ENCODE results near the gene ADAMTS4. TPM values are rescaled to one million over a fixed set of nuclear protein-coding genes. Genes with fewer than 3 reads are reported as not detected.

ADAMTS4 gene, protein sequence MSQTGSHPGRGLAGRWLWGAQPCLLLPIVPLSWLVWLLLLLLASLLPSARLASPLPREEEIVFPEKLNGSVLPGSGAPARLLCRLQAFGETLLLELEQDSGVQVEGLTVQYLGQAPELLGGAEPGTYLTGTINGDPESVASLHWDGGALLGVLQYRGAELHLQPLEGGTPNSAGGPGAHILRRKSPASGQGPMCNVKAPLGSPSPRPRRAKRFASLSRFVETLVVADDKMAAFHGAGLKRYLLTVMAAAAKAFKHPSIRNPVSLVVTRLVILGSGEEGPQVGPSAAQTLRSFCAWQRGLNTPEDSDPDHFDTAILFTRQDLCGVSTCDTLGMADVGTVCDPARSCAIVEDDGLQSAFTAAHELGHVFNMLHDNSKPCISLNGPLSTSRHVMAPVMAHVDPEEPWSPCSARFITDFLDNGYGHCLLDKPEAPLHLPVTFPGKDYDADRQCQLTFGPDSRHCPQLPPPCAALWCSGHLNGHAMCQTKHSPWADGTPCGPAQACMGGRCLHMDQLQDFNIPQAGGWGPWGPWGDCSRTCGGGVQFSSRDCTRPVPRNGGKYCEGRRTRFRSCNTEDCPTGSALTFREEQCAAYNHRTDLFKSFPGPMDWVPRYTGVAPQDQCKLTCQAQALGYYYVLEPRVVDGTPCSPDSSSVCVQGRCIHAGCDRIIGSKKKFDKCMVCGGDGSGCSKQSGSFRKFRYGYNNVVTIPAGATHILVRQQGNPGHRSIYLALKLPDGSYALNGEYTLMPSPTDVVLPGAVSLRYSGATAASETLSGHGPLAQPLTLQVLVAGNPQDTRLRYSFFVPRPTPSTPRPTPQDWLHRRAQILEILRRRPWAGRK
- 0.13 and 0.62 TPM in 2 replicates for polyA plus RNA-seq

DNA sequence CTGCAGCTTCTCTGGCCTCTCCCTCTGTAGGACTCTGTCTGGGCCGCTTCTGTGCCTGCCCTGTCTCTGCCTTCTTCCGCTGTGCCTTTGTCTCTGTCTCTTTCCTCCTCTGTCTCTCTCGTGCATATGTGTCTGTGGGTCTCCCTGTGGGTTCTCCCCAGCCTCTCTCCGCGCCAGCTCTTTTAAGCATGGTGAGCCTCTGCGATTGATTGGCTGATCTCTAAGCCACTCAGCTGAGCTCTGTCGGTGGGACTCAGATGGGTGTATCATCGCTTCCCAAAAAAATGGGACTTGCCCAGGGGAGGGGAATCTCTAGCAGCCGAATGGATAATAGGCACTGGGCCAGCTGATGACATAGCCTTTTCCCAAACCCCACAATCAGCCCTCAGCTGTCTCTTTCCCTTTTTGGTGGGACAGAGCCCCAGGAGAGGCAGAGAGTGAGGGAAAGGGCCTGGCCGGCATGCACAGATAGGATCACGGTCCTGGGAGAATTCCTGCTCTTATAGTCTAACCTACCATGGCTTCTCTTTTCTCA lies at the start of gene ADAMTS4:
TSS of gene ADAMTS4 (minus strand) at position 158 of the 535 bp plus-strand sequence. CDS start 427 bp downstream, outside the sequence.

DNA sequence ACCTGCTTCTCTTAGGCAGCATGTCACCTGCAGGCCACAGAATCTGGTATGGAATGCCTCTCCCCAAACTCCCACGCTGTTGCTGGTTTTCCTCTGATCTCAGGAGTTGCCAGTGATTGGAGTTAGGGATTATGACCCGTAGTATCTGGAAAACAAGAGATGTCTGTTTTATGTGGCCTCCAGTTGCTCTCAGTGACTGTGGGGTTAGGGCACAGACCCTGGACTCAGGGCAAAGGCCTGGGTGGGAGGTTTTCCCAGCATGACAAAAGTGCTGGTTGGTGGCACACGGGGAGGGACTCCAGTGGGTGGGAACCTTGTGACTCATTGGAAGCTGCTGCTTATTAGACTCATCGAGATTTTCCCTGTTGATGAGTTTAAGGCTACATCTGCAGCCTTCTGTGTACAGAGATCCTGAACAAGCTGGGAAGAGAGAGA lies 39.2 kb upstream of the ADAMTS4 start, which contains the start of gene NR1I3:
TSS of gene NR1I3 (minus strand) at position 165 of the 435 bp plus-strand sequence. CDS start 1,638 bp downstream, outside the sequence.

DNA sequence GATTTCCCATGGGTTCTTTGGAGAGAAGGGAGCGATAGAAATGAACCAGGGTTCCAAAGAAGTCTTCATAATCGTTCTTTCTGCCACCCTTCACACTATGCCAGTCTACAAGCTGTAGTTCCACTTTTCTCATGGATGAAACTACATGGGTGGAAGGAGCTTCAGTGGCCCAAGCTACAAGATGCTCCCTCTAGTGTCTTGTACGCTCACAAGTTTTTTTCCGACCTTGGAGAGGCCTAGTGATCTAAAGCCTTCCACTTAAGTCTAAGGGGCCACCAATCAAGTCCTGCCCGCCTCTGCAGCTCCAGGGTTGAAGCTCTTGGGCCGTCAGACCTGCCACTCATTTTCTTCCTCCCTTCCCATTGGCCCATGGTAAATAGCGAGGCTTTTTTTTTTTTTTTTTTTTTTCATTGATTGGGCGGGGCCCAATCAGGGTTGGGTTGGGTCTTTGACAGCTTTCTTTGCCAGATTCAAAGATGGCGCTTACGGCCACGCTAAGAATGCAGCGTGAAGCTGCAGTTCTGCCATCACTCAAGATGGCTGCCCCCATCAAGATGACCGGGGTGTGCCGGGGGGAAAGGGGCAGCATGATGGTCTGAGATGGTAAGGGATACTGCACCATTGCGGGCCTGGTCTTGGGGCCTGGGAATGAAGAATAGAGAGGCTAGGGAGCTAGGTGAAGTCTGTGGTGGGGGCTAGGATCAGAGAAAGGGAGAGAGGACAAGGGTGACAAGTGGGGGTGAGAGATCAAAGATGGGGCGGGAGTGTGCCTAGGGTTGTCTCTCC lies 26.9 kb upstream of the ADAMTS4 start, which contains the start of gene TOMM40L:
TSS of gene TOMM40L (plus strand) at position 527 of the 786 bp plus-strand sequence. CDS start 430 bp downstream, outside the sequence.

DNA sequence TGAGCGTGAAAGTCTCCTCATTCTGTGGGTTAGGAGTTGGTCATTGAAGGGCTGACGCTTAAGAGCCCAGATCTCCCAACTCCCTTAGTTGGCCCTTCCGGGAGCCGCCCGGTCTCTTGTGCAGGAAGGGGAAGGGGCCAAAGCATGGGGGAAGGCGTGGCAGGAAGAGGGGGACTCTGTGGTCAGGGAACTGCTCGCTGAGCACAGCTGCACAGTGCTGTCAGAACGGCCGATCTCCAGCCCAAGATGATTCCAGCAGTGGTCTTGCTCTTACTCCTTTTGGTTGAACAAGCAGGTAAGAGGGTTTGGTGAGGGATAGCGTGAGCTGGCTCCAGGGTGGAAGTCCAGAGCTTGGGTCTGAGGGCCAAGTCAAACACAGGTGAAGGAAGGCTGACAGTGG lies 16.2 kb upstream of the ADAMTS4 start, which contains the start of gene FCER1G:
TSS of gene FCER1G (plus strand) at position 220 of the 400 bp plus-strand sequence. CDS start at position 247, 27 bp downstream.

DNA sequence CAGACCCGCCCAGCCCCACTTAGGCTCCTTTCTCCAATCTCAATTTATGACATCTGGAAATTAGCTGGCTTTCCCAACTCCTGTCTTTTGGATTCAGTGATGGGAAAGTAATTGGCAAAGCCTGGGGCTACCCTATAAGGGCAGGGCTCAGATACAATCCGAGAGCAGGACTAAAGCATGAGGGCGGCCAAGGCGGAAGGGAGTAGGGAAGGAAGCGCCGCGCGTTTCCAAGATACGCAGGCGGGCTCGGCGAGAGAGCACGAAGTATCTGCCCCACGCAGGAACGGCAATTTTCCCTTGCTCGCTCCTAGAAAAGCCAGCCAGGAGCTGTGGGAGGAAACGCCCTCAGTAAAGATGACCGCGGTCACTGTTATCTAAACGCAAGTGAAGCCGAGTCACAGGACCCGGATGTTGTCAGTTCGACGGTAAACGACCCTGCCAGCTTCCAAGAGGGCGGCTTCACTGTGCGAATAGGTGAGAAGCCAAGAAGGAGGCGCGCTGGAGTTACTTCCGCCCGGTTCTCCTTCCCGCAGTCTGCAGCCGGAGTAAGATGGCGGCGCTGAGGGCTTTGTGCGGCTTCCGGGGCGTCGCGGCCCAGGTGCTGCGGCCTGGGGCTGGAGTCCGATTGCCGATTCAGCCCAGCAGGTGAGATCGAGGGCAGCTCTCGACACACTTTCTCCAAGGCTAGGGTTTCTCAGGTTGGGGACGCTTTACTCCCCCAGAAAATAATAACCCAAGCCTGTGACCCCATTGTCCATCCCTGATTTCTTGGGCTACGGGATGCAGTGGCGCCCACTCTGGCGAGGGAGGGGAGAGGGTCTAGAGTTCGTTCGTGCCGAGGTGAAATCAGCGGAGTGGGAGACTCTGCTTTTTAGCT lies 3.2 kb upstream of the ADAMTS4 start, which contains the start of gene NDUFS2:
TSS of gene NDUFS2 (plus strand) at position 532 of the 877 bp plus-strand sequence. CDS start at position 551, 19 bp downstream.

DNA sequence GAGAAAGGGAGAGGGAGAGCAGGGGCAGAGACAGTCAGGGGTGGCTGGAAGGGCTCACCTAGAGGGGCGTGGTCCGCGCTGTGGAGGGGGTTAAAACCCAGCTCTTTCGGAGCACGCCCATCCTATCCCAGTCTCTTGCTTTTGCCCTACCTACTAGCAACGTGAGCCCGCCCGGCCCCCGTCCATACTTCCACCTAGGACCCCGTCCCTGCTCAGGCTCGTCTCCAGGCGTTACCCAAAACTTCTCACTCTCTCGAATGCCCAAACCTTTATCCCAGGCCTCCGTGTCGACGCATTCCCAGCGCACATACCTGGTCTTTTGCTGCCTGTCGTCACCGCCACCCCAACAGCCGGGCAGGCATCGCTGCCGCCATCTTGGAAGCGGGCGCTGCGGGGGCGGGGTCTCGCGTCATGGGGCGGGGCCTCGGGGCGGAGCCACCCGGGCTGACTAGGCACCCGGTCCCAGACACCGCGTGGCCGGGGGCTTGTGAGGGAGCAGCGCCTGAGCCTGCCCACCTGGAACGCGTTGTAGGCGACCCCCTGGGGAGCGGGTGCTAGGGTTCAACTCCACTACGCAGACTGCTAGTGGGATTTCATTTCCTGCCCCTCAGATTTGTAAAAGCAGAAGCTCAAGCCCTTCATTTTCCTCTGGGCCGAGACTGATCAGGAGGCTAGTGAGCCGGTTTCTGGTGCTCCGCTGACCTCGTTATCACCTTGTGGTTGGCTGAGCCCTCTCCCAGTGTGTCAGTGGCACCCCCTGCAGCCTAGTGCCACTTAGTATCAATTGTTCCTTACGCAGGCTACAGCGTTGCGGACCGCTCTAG lies 21.5 kb downstream of the ADAMTS4 start, which contains the start of gene B4GALT3:
TSS of gene B4GALT3 (minus strand) at position 396 of the 824 bp plus-strand sequence. CDS start 1,447 bp downstream, outside the sequence.

DNA sequence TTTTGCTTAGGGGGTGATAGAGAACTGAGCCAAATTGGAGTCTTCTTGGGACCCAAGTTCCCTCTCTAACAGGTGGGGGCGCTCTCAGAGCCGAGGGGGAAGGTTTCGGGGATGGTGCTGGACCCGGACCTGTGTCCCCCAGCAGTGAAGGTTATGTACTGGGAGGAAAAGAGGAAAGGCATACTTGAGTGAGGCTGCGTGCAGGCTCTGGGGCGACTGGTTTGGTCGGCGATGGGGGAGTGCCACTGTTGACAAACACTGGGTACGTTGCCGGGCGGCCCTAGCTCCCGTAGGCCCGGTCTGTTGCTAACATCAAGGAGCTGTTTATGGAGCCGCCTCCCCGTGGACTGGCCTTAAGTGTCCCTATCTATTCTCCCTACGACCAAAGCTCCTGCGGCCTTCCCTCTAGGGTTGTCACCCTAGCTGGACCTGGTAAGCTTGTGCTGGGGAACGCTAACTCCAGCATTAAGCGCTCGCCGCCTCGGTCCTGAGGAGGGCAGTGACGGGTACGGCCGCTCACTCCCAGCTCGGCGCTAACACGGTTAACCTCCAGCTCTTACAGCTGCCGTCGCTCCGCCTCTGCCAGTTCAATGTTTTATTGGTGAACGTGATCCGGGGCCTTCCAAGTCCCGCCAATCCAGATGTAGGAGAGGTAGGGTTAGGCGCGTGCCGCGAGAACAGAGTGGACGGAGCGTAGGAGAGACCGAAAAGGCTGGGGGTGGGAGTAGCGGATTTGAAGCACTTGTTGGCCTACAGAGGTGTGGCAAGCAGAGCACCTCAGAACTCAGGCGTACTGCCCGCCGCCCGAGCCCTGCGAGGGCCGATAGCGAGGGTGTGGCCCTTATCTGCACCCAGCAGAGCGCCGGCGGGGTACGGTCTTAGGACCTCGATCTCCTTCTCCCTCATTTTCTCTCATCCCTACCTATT lies 32.8 kb downstream of the ADAMTS4 start, which contains the start of gene PPOX:
TSS of gene PPOX (plus strand) at position 685 of the 927 bp plus-strand sequence. CDS start 422 bp downstream, outside the sequence.

DNA sequence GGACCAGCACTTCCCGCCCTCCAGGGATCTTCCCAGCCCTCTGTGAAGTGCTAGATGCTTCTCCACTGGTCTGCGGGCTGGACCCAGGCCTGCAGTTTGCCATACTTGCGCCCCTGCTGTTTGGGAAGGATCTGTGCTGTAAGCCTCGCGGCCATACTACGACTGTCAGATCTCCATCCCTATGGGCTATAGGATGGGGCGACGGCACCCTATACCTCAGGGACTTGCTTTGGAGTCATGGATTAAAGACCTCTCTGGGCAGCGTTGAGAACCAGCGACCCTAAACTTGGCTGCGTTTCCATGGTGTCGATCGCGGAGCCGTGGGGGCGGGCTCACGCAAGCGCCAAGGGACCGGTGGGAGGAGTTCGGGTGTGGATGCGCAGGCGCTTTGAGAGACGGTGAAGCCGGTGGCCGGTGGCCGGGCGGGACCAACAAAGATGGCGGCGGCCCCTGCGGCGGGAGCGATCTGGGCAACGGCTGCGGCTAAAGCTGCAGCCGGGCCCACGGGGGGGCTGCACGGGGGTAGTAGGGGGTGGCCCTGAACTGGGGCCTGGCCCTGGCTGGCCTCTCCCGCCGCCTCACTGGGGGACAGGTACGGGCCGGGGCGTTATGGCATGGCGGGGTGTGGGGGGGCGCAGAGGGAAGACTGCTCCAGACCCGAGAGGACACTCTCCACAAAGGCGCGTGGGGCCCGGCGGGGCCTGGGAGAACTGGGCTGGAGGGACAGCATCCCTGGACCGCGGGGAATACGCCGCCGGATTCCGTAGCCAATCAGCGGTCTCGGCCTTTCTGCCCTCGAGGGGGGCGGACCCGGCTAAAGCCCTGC lies 39.6 kb downstream of the ADAMTS4 start, which contains the start of gene USP21:
TSS of gene USP21 (plus strand) at position 414 of the 826 bp plus-strand sequence. CDS start 1,141 bp downstream, outside the sequence.

DNA sequence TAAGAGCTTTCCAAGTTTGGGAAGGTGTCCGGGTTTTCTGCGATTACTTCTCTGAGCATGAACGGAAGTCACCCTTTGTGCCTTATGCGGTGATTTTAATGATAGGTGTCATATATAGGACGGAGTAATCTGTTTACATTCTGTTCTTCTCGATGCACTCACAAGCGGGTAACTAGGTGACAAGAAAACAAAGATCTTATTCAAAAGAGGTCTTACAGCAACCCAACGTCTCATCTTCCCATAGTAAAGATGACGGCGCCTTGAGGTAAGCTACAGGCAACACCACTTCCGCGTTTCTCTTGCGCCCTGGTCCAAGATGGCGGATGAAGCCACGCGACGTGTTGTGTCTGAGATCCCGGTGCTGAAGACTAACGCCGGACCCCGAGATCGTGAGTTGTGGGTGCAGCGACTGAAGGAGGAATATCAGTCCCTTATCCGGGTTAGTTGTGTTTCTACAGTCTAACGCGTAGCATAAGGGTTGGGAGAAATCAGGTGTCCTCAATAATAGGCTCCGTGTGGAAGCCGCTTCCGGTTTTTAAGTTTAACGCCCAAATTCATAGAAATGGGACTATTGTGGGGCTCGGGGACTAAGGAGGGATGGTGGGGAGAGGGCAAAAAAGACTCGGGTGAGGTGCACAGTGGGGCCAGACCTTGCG lies 45.0 kb downstream of the ADAMTS4 start, which contains the start of gene UFC1:
TSS of gene UFC1 (plus strand) at position 297 of the 656 bp plus-strand sequence. CDS start at position 317, 20 bp downstream.

Other genes starting within 250 kb of the ADAMTS4 start
- not detected in 2 replicates for gene ITLN2, start 244.2 kb downstream of the ADAMTS4 start, polyA plus RNA-seq
- gene F11R, start 177.9 kb downstream of the ADAMTS4 start, polyA plus RNA-seq = 0.10 TPM in 1 of 2 replicates, not detected in the other
- 35.1 and 74.9 TPM in 2 replicates for gene TSTD1, start 160.1 kb downstream of the ADAMTS4 start, polyA plus RNA-seq
- 0.36 and 1.1 TPM in 2 replicates for gene USF1, start 153.1 kb downstream of the ADAMTS4 start, polyA plus RNA-seq
- 0.11 TPM in 1 of 2 replicates, not detected in the other for gene ARHGAP30, start 129.2 kb downstream of the ADAMTS4 start, polyA plus RNA-seq
- gene NECTIN4, start 109.5 kb downstream of the ADAMTS4 start, polyA plus RNA-seq = not detected in 2 replicates
- gene KLHDC9, start 100.7 kb downstream of the ADAMTS4 start, polyA plus RNA-seq = 8.0 and 17.1 TPM in 2 replicates
- gene PFDN2, start 81.0 kb downstream of the ADAMTS4 start, polyA plus RNA-seq = 92.1 and 97.1 TPM in 2 replicates
- gene NIT1, start 80.9 kb downstream of the ADAMTS4 start, polyA plus RNA-seq = 35.5 and 38.5 TPM in 2 replicates
- gene DEDD, start 66.4 kb downstream of the ADAMTS4 start, polyA plus RNA-seq = 27.4 and 28.0 TPM in 2 replicates
- gene UFC1, start 45.1 kb downstream of the ADAMTS4 start, polyA plus RNA-seq = 301 and 305 TPM in 2 replicates
- gene USP21, start 39.6 kb downstream of the ADAMTS4 start, polyA plus RNA-seq = 3.2 and 6.2 TPM in 2 replicates
- 27.6 and 29.5 TPM in 2 replicates for gene PPOX, start 32.6 kb downstream of the ADAMTS4 start, polyA plus RNA-seq
- gene B4GALT3, start 21.5 kb downstream of the ADAMTS4 start, polyA plus RNA-seq = 6.5 and 12.7 TPM in 2 replicates
- 145 and 159 TPM in 2 replicates for gene NDUFS2, start 3.3 kb upstream of the ADAMTS4 start, polyA plus RNA-seq
- 2.9 and 7.6 TPM in 2 replicates for gene FCER1G, start 16.2 kb upstream of the ADAMTS4 start, polyA plus RNA-seq
- not detected in 2 replicates for gene APOA2, start 24.6 kb upstream of the ADAMTS4 start, polyA plus RNA-seq
- 9.1 and 11.9 TPM in 2 replicates for gene TOMM40L, start 27.0 kb upstream of the ADAMTS4 start, polyA plus RNA-seq
- gene NR1I3, start 39.1 kb upstream of the ADAMTS4 start, polyA plus RNA-seq = 0.23 and 1.4 TPM in 2 replicates
- gene PCP4L1, start 59.7 kb upstream of the ADAMTS4 start, polyA plus RNA-seq = 5.9 and 7.5 TPM in 2 replicates
- gene MPZ, start 110.9 kb upstream of the ADAMTS4 start, polyA plus RNA-seq = not detected in 2 replicates
- 72.3 and 72.8 TPM in 2 replicates for gene SDHC, start 115.3 kb upstream of the ADAMTS4 start, polyA plus RNA-seq
- 0.83 and 1.7 TPM in 2 replicates for gene CFAP126, start 168.8 kb upstream of the ADAMTS4 start, polyA plus RNA-seq